HFF-Myc (cell line): ENCODE measurements around the gene GALR2.
"Not testable (repeated sequence)": the region's sequence is repeated elsewhere in the genome, so short reads cannot be mapped to it uniquely, and the experiment has no call there.

ENCODE experiments used
- DNase-seq: peaks from one replicate; pipeline ENCODE4 v3.0.0-alpha.2; 2011; ENCODE audit warnings: low read depth; ENCODE audit errors: extremely low read depth
- H3K4me3 ChIP-seq: replicated peaks from 2 replicates; pipeline ENCODE4 v1.5.1; 2011; ENCODE audit warnings: low read depth, mild to moderate bottlenecking, control low read depth, low read length
- CTCF ChIP-seq: IDR thresholded peaks from 2 replicates; pipeline ENCODE4 v1.5.1; 2012; ENCODE audit warnings: mild to moderate bottlenecking, low read depth, low read length, control low read depth; ENCODE audit errors: missing control alignments

The GALR2 gene

GRCh38 chr17:76077584-76078110 is 3.1 kb downstream of the GALR2 start:
- H3K4me3 ChIP-seq: no peak overlapping the region

GRCh38 chr17:76078370-76078769 is 3.8 kb downstream of the GALR2 start:
- not testable (repeated sequence) for DNase-seq, H3K4me3 ChIP-seq

More at GRCh38 chr17:76077584-76078110, 3.1 kb downstream of the GALR2 start:
- no peak for DNase-seq
- no peak for TF ChIP-seq CTCF

GRCh38 chr17:76078860-76079534 is 4.4 kb downstream of the GALR2 start, which contains the start of gene ZACN:
TSS of gene ZACN (plus strand) at chr17:76079182. CDS start at chr17:76079265, 83 bp downstream.
- H3K4me3 ChIP-seq: no peak within 1 kb of the TSS
- no peak for DNase-seq
- no peak for TF ChIP-seq CTCF

GRCh38 chr17:76079535-76079955 is 5.0 kb downstream of the GALR2 start:
- TF ChIP-seq CTCF: no peak
- no peak overlapping the region for H3K4me3 ChIP-seq
- DNase-seq: no peak

- no peak for TF ChIP-seq CTCF
- H3K4me3 ChIP-seq: no peak overlapping the region
- DNase-seq: no peak
Observed at GRCh38 chr17:76079956-76080767, 5.6 kb downstream of the GALR2 start.

GRCh38 chr17:76080768-76081287 is 6.2 kb downstream of the GALR2 start:
- H3K4me3 ChIP-seq: no peak overlapping the region

More at GRCh38 chr17:76080768-76081287, 6.2 kb downstream of the GALR2 start:
- DNase-seq: no peak
- no peak for TF ChIP-seq CTCF
